Stimulated activated naive CD8-positive, alpha-beta T cell treated with anti-CD3 and anti-CD28 coated beads, Interleukin-15, amount 100 ng/mL, for 72 hours (primary cell): ENCODE data around the gene SP1.
"Not testable (repeated sequence)": the region's sequence is repeated elsewhere in the genome, so short reads cannot be mapped to it uniquely, and the experiment has no call there.

Experiments used
- ATAC-seq: fragments of 150-1000 bp; cut with Tn5 transposase; 2 replicates; pipeline ENCODE4 v1.10.0; 2021; ENCODE audit warnings: mild to moderate bottlenecking, moderate library complexity
- DNase-seq, 2 donors: peaks; one replicate each; pipeline ENCODE4 v3.0.0; 2021 to 2022
- H3K27ac Mint-ChIP-seq, 2 donors: one replicate each; pipeline ENCODE4 v1.8.0; 2022; ENCODE audit warnings: mild to moderate bottlenecking in 2 of 2, mixed read lengths in 2 of 2, moderate library complexity in 2 of 2
- H3K27me3 Mint-ChIP-seq: one replicate; pipeline ENCODE4 v1.8.0; 2022; ENCODE audit warnings: mixed read lengths
- H3K4me1 Mint-ChIP-seq: one replicate; pipeline ENCODE4 v1.8.0; 2022; ENCODE audit warnings: mild to moderate bottlenecking, mixed read lengths
- H3K4me3 Mint-ChIP-seq, 2 donors: one replicate each; pipeline ENCODE4 v1.8.0; 2022; ENCODE audit warnings: mild to moderate bottlenecking in 2 of 2, mixed read lengths in 2 of 2, moderate library complexity in 1 of 2
- H3K9me3 Mint-ChIP-seq, 2 donors: one replicate each; pipeline ENCODE4 v1.8.0; 2022; ENCODE audit warnings: mixed read lengths in 2 of 2

Gene SP1

GRCh38 chr12:53443955-53444354, 64.0 kb downstream of the SP1 start:
- Mint-ChIP-seq H3K9me3 (no peaks in the 10 kb centered on the region), H3K4me3 (peak overlapping the region; percentile 62 to 79), H3K4me1 (peaks cover 47% of the 10 kb centered on the region), H3K27me3 (no peaks in the 10 kb centered on the region), H3K27ac (peak overlapping the region in 1 of 2 donors; percentile 69)
- DNase-seq: no peak
- no peak for ATAC-seq

- H3K9me3 Mint-ChIP-seq, ATAC-seq, DNase-seq, H3K27me3 Mint-ChIP-seq: not testable (repeated sequence)
- peaks cover 47% of the 10 kb centered on the region for H3K4me1 Mint-ChIP-seq
- peak overlapping the region; percentile 27 to 33 for H3K4me3 Mint-ChIP-seq
- H3K27ac Mint-ChIP-seq: peak overlapping the region; percentile 23 to 72
Measured at GRCh38 chr12:53444593-53445325, 64.8 kb downstream of the SP1 start.

GRCh38 chr12:53450936-53451335, 71.0 kb downstream of the SP1 start:
- DNase-seq (no peak), ATAC-seq (no peak)
- H3K4me1 Mint-ChIP-seq: peaks cover 59% of the 10 kb centered on the region
- no peak overlapping the region for H3K4me3 Mint-ChIP-seq
- H3K27me3 Mint-ChIP-seq: no peaks in the 10 kb centered on the region
- no peak overlapping the region for H3K27ac Mint-ChIP-seq
- no peaks in the 10 kb centered on the region for H3K9me3 Mint-ChIP-seq

- ATAC-seq (peak; percentile 97), DNase-seq (peak; percentile 98 to 99)
- H3K9me3 Mint-ChIP-seq: no peaks in the 10 kb centered on the region
- peaks cover 56% of the 10 kb centered on the region for H3K4me1 Mint-ChIP-seq
- peak within 1 kb of the TSS; percentile 86 to 94 for H3K4me3 Mint-ChIP-seq
- H3K27ac Mint-ChIP-seq: peak within 1 kb of the TSS; percentile 98 to 100
- no peaks in the 10 kb centered on the region for H3K27me3 Mint-ChIP-seq
Measured at GRCh38 chr12:53451661-53452158, 71.7 kb downstream of the SP1 start, which contains the start of gene PCBP2. TSS of gene PCBP2 (plus strand) at chr12:53452102. CDS start at chr12:53454801, 2,699 bp downstream.

GRCh38 chr12:53452159-53453077, 72.4 kb downstream of the SP1 start:
- H3K9me3 Mint-ChIP-seq: no peaks in the 10 kb centered on the region
- DNase-seq (peak; percentile 79 to 82), ATAC-seq (peak; percentile 48)
- H3K4me1 Mint-ChIP-seq: peaks cover 57% of the 10 kb centered on the region
- H3K4me3 Mint-ChIP-seq: peak overlapping the region; percentile 86 to 94
- peak overlapping the region; percentile 98 to 100 for H3K27ac Mint-ChIP-seq
- no peaks in the 10 kb centered on the region for H3K27me3 Mint-ChIP-seq

- ATAC-seq: no peak
- H3K4me1 Mint-ChIP-seq: peaks cover 67% of the 10 kb centered on the region
Measured at GRCh38 chr12:53453953-53454640, 74.1 kb downstream of the SP1 start.

GRCh38 chr12:53454707-53455106, 74.7 kb downstream of the SP1 start:
- Mint-ChIP-seq H3K9me3 (no peaks in the 10 kb centered on the region), H3K4me3 (peak overlapping the region in 1 of 2 donors; percentile 86), H3K4me1 (peaks cover 72% of the 10 kb centered on the region), H3K27me3 (no peaks in the 10 kb centered on the region), H3K27ac (peak overlapping the region in 1 of 2 donors; percentile 60)
- ATAC-seq (no peak), DNase-seq (no peak)

More at GRCh38 chr12:53453953-53454640, 74.1 kb downstream of the SP1 start:
- no peak for DNase-seq
- Mint-ChIP-seq H3K9me3 (no peaks in the 10 kb centered on the region), H3K4me3 (peak overlapping the region; percentile 86 to 94), H3K27me3 (no peaks in the 10 kb centered on the region), H3K27ac (peak overlapping the region; percentile 69 to 100)

- H3K27ac Mint-ChIP-seq: peak overlapping the region; percentile 52 to 90
- no peaks in the 10 kb centered on the region for H3K27me3 Mint-ChIP-seq
- no peaks in the 10 kb centered on the region for H3K9me3 Mint-ChIP-seq
- ATAC-seq (no peak), DNase-seq (no peak)
- no peak overlapping the region for H3K4me3 Mint-ChIP-seq
- H3K4me1 Mint-ChIP-seq: peaks cover 77% of the 10 kb centered on the region
Measured at GRCh38 chr12:53456654-53457366, 76.8 kb downstream of the SP1 start.

- H3K27ac Mint-ChIP-seq: peak overlapping the region in 1 of 2 donors; percentile 29
- DNase-seq (no peak), ATAC-seq (no peak)
- no peaks in the 10 kb centered on the region for H3K9me3 Mint-ChIP-seq
- no peak overlapping the region for H3K4me3 Mint-ChIP-seq
- peaks cover 69% of the 10 kb centered on the region for H3K4me1 Mint-ChIP-seq
- no peaks in the 10 kb centered on the region for H3K27me3 Mint-ChIP-seq
Measured at GRCh38 chr12:53459097-53459496, 79.1 kb downstream of the SP1 start.

- no peaks in the 10 kb centered on the region for H3K9me3 Mint-ChIP-seq
- H3K4me1 Mint-ChIP-seq: peaks cover 54% of the 10 kb centered on the region
- no peak overlapping the region for H3K4me3 Mint-ChIP-seq
- no peaks in the 10 kb centered on the region for H3K27me3 Mint-ChIP-seq
- H3K27ac Mint-ChIP-seq: peak overlapping the region in 1 of 2 donors; percentile 91
- no peak for ATAC-seq
- no peak for DNase-seq
Measured at GRCh38 chr12:53461059-53461458, 81.1 kb downstream of the SP1 start.

GRCh38 chr12:53461591-53461990, 81.6 kb downstream of the SP1 start:
- H3K27me3 Mint-ChIP-seq: no peaks in the 10 kb centered on the region
- DNase-seq (no peak), ATAC-seq (no peak)
- peaks cover 56% of the 10 kb centered on the region for H3K4me1 Mint-ChIP-seq
- peak overlapping the region in 1 of 2 donors; percentile 59 for H3K27ac Mint-ChIP-seq
- no peaks in the 10 kb centered on the region for H3K9me3 Mint-ChIP-seq
- no peak overlapping the region for H3K4me3 Mint-ChIP-seq

GRCh38 chr12:53462935-53463334, 83.0 kb downstream of the SP1 start:
- ATAC-seq: no peak
- DNase-seq: no peak
- H3K4me3 Mint-ChIP-seq: no peak overlapping the region
- peaks cover 66% of the 10 kb centered on the region for H3K4me1 Mint-ChIP-seq
- no peaks in the 10 kb centered on the region for H3K27me3 Mint-ChIP-seq
- H3K27ac Mint-ChIP-seq: no peak overlapping the region
- H3K9me3 Mint-ChIP-seq: no peaks in the 10 kb centered on the region

- Mint-ChIP-seq H3K4me3 (no peak overlapping the region), H3K9me3 (no peaks in the 10 kb centered on the region), H3K27me3 (no peaks in the 10 kb centered on the region), H3K27ac (peak overlapping the region in 1 of 2 donors; percentile 63), H3K4me1 (peaks cover 67% of the 10 kb centered on the region)
- ATAC-seq: no peak
- DNase-seq: no peak
Measured at GRCh38 chr12:53463802-53464560, 84.0 kb downstream of the SP1 start.
